Stimulated activated CD4-positive, alpha-beta T cell treated with anti-CD3 and anti-CD28 coated beads, Interleukin-2, amount 100 ng/mL, for 24 hours (primary cell): Measurements from ENCODE around the gene CFTR.
"Not testable (repeated sequence)": the region's sequence is repeated elsewhere in the genome, so short reads cannot be mapped to it uniquely, and the experiment has no call there.

Experiments used
- DNase-seq, 2 donors: peaks; one replicate each; pipeline ENCODE4 v3.0.0-alpha.2; 2020

CFTR gene

DNA sequence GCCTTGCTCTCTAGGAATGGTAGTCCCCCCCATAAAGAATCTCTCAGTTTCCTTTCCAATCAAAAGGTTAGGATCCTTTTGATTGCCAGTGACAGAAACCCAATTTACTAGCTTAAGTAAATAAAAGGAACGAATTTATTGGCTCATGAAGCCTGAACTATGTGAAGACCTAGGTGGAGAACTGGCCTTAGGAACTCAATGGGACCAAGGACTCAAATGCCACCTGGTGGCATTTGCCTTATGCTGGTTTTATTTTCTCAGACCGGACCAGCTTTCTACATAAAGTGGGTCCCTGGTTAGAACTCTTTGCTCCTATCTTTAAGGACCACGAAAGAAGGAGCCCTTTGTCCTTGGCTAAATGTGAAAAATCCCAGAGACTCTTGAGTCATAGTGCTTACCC, 25.4 kb downstream of the CFTR start:
- no peak for DNase-seq

GRCh38 chr7:117508676-117509075, 28.9 kb downstream of the CFTR start:
- DNase-seq, result no peak

DNA sequence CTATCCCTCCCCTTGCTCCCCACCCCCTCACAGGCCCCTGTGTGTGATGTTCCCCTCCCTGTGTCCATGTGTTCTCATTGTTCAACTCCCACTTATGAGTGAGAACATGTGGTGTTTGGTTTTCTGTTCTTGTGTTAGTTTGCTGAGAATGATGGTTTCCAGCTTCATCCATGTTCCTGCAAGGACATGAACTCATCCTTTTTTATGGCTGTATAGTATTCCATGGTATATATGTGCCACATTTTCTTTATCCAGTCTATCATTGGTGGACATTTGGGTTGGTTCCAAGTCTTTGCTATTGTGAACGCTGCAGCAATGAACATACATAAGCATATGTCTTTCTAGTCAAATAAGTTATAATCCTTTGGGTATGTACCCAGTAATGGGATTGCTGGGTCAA, 37.4 kb downstream of the CFTR start:
- not testable (repeated sequence) for DNase-seq

DNA sequence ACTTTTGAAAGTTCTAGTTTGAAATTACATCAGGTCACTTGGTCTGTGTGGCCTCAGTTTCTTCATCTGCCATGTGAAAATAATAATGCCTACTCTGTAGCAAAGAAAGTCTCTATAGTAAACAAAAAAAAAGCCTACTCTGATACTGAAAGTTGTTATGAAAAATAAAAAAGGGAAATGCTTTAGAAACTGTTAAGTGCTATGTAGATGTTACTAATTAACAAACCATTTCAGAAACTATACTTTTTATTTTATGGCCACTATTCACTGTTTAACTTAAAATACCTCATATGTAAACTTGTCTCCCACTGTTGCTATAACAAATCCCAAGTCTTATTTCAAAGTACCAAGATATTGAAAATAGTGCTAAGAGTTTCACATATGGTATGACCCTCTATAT, 50.6 kb downstream of the CFTR start:
- no peak for DNase-seq

- no peak for DNase-seq
Measured at GRCh38 chr7:117531595-117532244, 51.9 kb downstream of the CFTR start.

GRCh38 chr7:117538053-117538452, 58.2 kb downstream of the CFTR start:
- no peak for DNase-seq

- DNase-seq, result no peak
Measured at GRCh38 chr7:117544061-117544460, 64.2 kb downstream of the CFTR start.

- DNase-seq, result no peak
Measured at GRCh38 chr7:117548035-117548434, 68.2 kb downstream of the CFTR start.

- DNase-seq, result no peak
Measured at GRCh38 chr7:117550625-117551024, 70.8 kb downstream of the CFTR start.

DNA sequence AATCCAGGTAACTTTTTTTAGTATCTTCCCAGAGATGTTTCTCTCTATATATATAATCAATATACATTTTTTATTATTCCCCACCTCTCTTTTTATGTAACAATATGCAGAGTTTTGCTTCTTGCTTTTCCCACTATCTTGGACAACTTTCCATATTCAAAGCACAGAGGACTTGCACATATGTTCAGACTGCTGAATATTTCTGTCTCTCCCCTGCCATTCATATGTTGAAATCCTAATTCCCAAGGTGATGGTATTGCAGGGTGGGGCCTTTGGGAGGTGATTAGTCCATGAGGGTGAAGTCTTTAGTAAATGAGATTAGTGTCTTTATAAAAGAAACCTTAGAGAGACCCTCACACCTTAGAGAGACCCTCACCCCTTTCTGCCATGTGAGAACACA, 72.8 kb downstream of the CFTR start:
- no peak for DNase-seq

GRCh38 chr7:117555260-117555659, 75.4 kb downstream of the CFTR start:
- DNase-seq, result no peak

- no peak for DNase-seq
Measured at GRCh38 chr7:117559391-117559790, 79.6 kb downstream of the CFTR start.

GRCh38 chr7:117560030-117560429, 80.2 kb downstream of the CFTR start:
- no peak for DNase-seq

- no peak for DNase-seq
Measured at GRCh38 chr7:117562759-117563158, 82.9 kb downstream of the CFTR start.

- DNase-seq, result no peak
Measured at GRCh38 chr7:117564080-117564479, 84.3 kb downstream of the CFTR start.

DNA sequence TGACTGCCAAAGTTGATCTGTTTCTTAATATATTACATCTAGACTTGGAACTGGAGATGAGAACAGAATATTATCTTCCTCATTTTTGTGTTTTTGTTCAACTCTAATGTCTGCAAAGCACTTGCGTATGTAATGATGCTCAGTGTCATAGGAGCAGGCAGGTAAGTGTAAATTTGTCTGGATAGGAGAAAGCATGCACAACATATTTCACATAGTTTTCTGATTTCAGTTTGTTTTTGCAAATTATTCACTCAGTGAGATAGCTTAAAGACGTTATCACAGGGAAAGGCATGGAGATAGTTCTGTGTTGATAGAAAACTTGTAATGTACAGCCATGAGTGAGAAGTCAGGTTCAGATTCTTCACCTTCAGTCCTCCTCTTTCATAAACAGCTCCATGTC, 84.8 kb downstream of the CFTR start:
- DNase-seq, result no peak

DNA sequence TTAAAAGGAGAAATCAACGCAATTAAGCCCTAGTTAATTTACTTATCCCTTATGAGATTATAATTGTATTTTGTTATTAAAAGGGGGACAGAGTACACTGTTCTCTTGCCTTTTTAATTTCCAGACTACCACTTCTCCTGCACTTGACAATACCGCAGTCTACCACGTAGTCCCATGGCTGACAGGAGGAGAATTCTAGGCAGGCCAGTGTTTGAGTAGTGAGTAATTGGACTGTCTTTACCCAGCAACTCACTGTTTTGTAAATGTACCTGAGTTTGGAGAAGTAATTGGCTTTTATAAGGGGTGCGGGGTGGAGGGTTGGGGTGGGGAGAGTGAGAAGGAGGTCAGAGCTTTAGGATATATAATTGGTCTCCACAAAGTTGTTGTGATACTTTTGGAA, 85.4 kb downstream of the CFTR start:
- DNase-seq, result no peak

DNA sequence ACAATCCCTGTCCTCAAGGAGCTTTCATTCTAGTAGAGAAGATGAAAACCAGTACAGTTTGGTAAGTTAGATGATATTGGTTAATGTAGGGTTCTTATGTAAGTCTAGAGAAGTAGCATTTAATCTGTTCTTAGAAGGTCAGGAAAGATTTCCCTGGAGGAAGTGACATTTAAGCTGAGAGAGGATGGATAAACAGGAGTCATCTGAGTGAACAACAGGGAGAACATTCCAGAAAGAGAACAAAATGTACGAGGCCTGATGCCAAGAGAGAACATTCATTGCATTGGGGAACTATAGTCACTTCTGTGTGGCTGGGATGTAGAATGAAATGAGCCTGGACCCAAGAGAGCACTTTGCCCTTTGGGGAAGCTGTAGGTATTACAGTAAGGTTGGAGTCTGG, 88.0 kb downstream of the CFTR start:
- no peak for DNase-seq

GRCh38 chr7:117572856-117573620, 93.2 kb downstream of the CFTR start:
- no peak for DNase-seq

- no peak for DNase-seq
Measured at GRCh38 chr7:117581424-117581823, 101.6 kb downstream of the CFTR start.

- no peak for DNase-seq
Measured at GRCh38 chr7:117582219-117582704, 102.4 kb downstream of the CFTR start.

DNA sequence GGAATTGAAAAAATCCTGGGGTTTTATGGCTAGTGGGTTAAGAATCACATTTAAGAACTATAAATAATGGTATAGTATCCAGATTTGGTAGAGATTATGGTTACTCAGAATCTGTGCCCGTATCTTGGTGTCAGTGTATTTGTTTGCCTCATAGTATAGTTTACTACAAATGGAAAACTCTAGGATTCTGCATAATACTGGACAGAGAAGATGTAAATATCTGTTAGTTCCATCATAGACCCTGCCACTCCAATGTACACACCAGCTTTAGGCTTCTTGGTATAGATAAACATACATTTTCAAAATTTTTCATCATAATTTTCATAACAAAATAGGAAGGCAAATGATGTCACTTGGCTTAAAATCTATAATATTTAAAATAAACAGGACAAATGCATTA, 108.1 kb downstream of the CFTR start:
- DNase-seq, result no peak

GRCh38 chr7:117588352-117588794, 108.5 kb downstream of the CFTR start:
- no peak for DNase-seq

- DNase-seq, result no peak
Measured at GRCh38 chr7:117590191-117590590, 110.4 kb downstream of the CFTR start.
